Measurements from ENCODE around the gene SELE.

- no peak for TF ChIP-seq CTCF (IDR thresholded peaks at IDR 0.05; ENCODE audit: low read depth, low read length, poor library complexity, severe bottlenecking)
- TF ChIP-seq EZH2phosphoT487 (IDR thresholded peaks at IDR 0.05; ENCODE audit: borderline replicate concordance, low read length), result no peak
Observed at GRCh38 chr1:169729991-169730390, 3.9 kb downstream of the SELE start.

All from DOHH2 (cell line).